Ishikawa (cell line): Measurements from ENCODE around the gene SLC9A9.

Source experiments
- CEBPB ChIP-seq: IDR thresholded peaks from 2 replicates; pipeline ENCODE4 v1.6.1; 2012
- CREB1 ChIP-seq: IDR thresholded peaks from 2 replicates; pipeline ENCODE4 v1.6.1; 2012; ENCODE audit warnings: low read depth
- EGR1 ChIP-seq: IDR thresholded peaks from 2 replicates; pipeline ENCODE4 v1.6.1; 2012
- EP300 ChIP-seq: IDR thresholded peaks from 2 replicates; pipeline ENCODE4 v1.6.1; 2012; ENCODE audit warnings: borderline replicate concordance
- FOXM1 ChIP-seq: IDR thresholded peaks from 2 replicates; pipeline ENCODE4 v1.6.1; 2012; ENCODE audit warnings: low read depth, borderline replicate concordance
- MAX ChIP-seq: IDR thresholded peaks from 2 replicates; pipeline ENCODE4 v1.6.1; 2012
- NFIC ChIP-seq: IDR thresholded peaks from 2 replicates; pipeline ENCODE4 v1.6.1; 2012
- RAD21 ChIP-seq: IDR thresholded peaks from 2 replicates; pipeline ENCODE4 v1.6.1; 2012; ENCODE audit warnings: low read depth
- REST ChIP-seq: IDR thresholded peaks from 2 replicates; pipeline ENCODE4 v1.6.1; 2012; ENCODE audit warnings: low read depth, mild to moderate bottlenecking
- TAF1 ChIP-seq: IDR thresholded peaks from 2 replicates; pipeline ENCODE4 v1.6.1; 2012; ENCODE audit warnings: low read depth, mild to moderate bottlenecking
- TCF12 ChIP-seq: IDR thresholded peaks from 2 replicates; pipeline ENCODE4 v1.6.1; 2012; ENCODE audit warnings: low read depth
- TEAD4 ChIP-seq: IDR thresholded peaks from 2 replicates; pipeline ENCODE4 v1.6.1; 2012
- USF1 ChIP-seq: IDR thresholded peaks from 2 replicates; pipeline ENCODE4 v1.6.1; 2012
- YY1 ChIP-seq: IDR thresholded peaks from 2 replicates; pipeline ENCODE4 v1.6.1; 2012; ENCODE audit warnings: low read depth
- ZBTB7A ChIP-seq: IDR thresholded peaks from 2 replicates; pipeline ENCODE4 v1.6.1; 2012; ENCODE audit warnings: low read depth

SLC9A9 gene

GRCh38 chr3:143315766-143316165 lies 532.5 kb downstream of the SLC9A9 start:
- no peak for TF ChIP-seq NFIC
- TF ChIP-seq REST = no peak
- TF ChIP-seq CEBPB = no peak
- no peak for TF ChIP-seq USF1
- TF ChIP-seq MAX = no peak
- no peak for TF ChIP-seq CREB1
- TF ChIP-seq EGR1 = no peak
- TF ChIP-seq TCF12 = no peak
- no peak for TF ChIP-seq ZBTB7A
- TF ChIP-seq TEAD4 = no peak
- TF ChIP-seq FOXM1 = no peak
- no peak for TF ChIP-seq EP300
- no peak for TF ChIP-seq RAD21

GRCh38 chr3:143314251-143315093 lies 533.8 kb downstream of the SLC9A9 start:
- no peak for TF ChIP-seq FOXM1
- TF ChIP-seq ZBTB7A = no peak
- TF ChIP-seq REST = no peak
- no peak for TF ChIP-seq NFIC
- no peak for TF ChIP-seq RAD21
- TF ChIP-seq TCF12 = no peak
- TF ChIP-seq USF1 = no peak
- TF ChIP-seq MAX = no peak
- no peak for TF ChIP-seq EGR1
- no peak for TF ChIP-seq TEAD4
- no peak for TF ChIP-seq EP300

- TF ChIP-seq MAX = no peak
- no peak for TF ChIP-seq REST
- TF ChIP-seq TCF12 = no peak
- TF ChIP-seq USF1 = no peak
- TF ChIP-seq ZBTB7A = no peak
- TF ChIP-seq NFIC = no peak
- TF ChIP-seq YY1 = no peak
- TF ChIP-seq EP300 = no peak
- no peak for TF ChIP-seq CEBPB
- no peak for TF ChIP-seq EGR1
- TF ChIP-seq RAD21 = no peak
- TF ChIP-seq TAF1 = no peak
- no peak for TF ChIP-seq CREB1
- no peak for TF ChIP-seq FOXM1
- no peak for TF ChIP-seq TEAD4
Observed at GRCh38 chr3:143313893-143314188, 534.4 kb downstream of the SLC9A9 start.
